Activated T-cell treated with anti-CD3 and anti-CD28 coated beads for 1 hour (primary cell): Measurements from ENCODE around the gene DDX10.

Source experiments
- DNase-seq: peaks from one replicate; pipeline ENCODE4 v3.0.0-alpha.2; 2020; ENCODE audit warnings: low read depth

DDX10 gene

DNA sequence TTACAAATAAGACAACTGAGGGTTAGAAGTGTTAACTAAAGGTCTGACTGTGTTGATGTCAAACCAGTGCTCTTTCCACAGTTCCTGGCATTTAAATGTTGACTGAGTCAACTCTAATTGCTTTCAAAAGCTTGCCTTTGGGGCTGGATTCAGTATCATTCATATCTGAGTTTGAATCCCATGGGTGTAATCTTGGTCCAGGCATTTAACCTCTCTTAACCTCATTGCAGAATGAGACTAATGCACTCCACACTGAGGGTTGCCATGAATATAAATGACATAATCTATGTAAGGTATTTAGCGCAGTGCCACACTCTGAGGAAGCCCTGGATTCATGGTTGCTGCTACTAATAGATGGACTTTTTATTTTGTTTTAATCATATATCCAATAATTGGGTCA, 274.3 kb downstream of the DDX10 start:
- DNase-seq, result no peak

DNA sequence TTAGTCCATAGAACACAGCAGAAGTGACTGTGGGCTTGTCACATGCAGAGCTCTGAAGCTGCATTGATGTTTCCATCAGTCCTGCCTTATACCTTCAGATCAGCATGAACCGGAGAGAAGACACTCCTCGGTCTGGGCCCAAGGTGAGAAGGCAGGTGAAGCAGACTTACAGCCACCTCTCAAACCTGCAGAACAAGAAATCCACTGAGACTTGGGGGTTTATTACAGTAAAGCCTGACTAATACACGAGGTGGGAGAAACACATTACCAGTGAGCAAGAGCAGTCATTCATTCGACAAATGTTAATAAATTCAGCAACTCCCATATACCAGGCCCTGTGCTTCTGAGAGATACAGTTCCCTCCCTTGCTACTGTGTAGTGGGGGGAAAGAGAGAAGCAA, 279.0 kb downstream of the DDX10 start:
- DNase-seq, result no peak

DNA sequence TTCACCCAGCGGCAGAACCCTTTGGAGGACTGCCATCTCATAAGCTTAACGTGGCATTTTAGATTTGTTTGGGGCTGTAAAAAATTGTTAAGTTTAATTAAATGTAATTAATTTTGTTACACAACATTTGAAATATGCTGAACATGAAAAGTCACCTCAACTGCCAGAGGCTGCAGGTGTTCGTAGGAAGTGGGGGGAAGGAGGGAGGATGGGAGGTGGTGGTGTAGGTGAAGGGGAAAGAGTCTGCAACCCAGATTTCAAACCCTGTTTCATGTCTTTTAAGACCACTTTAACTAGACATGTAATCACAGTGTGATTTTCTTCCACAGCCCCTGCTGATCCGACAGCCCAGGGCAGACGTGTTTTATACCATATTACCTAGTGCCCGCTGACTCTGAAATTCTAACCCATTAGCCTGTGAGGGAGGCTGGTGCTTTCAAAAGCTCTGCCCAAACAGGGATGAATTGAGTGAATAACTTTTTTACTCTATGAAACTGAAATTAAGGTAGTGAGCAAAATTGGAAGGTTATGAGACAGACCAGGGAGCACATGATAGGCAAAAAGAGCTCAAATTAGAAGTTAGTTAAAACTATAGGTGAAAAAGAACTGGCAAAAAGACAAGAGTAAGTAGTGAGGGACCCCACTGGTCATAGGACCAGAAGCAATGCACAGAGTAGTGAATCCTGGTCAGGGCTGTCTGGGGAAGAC, 279.8 kb downstream of the DDX10 start:
- DNase-seq, result no peak

DNA sequence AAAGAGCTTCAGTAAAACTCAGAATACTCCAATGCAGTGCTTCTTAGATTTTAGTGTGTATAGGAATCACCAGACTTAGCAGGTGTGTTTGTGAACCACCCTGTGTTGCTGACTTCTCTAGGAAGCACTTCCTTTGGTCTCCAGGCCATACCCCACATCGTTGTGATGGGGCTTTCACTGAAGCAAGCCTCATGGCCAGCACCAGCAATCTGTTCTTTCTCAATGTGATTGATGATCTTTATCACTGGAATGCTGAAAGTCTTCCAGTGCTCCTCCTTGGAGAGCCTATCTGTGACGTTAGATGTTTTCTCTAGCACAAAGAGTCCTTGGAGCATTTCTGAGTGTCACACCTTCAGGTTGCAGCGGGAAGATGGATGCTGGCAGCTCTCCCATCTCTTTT, 280.5 kb downstream of the DDX10 start:
- DNase-seq, result no peak

DNA sequence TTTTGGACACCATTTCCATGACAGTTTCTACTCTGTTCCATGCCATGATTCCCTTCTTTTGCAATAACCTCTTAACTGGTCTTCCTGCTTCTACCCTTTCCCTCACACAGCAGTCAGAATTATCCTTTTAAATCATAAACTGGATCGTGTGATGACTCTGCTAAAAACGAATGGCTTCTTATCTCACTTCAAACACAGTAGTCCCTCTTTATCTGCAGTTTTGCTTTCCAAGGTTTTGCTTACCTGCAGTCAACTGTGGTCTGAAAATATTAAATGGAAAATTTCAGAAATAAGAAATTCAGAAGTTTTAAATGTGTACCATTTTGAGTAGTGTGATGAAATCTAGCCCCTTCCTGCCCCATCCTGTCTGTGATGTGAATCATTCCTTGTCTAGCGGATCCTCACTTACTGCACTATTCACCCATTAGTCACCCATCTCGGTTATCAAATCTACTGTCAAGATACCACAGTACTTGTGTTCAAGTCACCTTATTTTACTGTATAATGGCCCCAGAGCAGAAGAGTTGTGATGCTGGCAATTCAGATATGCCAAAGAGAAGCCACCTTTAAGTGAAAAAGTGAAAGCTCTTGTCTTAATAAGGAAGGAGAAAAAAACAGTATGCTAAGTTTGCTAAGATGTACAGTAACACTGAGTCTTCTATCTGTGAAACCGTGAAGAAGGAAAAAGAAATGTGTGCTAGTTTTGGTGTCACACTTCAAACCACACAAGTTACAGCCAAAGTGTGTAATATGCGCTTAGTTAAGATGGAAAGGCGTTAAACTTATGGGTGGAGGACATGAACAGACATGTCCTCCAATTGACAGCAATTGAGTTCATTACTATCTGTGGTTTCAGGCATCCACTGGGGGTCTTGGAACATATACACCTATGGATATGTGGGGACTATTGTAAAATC, 283.0 kb downstream of the DDX10 start:
- no peak for DNase-seq

DNA sequence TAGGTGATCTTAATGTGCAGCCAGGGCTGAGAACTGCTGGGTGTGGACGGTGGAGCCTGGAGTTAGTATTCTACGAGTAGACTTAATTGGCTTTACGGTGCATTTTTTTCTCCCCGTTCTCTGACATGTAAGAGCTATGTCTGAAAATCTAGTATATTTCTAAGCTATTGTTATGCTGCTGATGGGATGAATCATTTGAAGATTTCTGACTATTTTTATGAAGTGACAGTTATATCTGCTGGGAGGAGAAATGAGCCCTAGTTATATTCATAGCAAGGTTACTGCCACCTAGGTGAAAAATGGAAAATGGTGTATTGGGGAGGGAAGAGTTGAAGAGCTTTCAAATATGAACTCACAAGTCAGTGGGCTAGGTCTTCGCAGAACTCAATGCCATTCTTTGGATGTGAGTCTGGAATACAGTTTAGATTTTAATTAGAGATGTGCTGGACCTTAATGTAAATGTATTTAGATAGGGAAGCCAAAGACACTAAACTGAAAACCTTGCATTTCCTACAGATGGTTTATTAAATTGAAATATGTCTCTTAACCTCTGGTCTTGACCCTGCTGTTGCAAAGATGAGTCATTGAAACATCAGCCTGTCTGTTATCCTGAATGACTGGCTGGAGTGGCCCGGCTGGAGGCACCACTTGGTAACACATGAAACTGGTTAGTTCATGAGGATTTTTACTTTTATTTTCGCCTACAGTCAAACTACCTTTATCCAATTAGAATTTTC, 293.7 kb downstream of the DDX10 start:
- DNase-seq, result no peak

DNA sequence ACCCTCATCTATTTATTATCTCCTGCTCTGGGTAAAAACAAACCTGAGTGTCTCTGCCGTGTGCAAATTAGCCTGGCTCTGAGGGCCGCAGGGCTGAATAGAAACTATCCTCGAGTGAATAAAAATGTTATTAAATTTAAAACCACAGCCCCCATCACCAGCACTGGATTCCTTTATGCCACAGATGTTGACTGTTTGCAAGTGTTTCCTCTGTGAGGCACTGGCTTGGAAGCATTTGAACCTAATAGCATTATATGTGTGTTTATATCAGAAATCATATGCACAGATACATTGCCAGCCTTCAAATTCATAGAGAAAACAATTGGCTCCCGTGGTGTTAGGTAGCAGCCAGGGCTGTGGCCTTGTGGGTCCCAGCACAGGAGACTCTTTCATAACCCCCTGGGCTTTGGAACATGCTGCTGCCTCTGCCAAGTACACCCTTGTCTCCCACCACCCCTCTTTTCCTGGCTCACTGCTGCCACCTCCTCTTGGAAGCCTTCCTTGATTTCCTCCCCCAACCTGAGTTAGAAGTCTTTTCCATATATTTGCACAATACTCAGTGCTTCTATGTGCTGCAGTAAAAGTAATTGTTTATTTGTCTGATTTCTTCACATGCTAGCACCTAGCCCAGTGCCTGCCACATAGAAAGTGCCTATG, 294.4 kb downstream of the DDX10 start:
- no peak for DNase-seq

DNA sequence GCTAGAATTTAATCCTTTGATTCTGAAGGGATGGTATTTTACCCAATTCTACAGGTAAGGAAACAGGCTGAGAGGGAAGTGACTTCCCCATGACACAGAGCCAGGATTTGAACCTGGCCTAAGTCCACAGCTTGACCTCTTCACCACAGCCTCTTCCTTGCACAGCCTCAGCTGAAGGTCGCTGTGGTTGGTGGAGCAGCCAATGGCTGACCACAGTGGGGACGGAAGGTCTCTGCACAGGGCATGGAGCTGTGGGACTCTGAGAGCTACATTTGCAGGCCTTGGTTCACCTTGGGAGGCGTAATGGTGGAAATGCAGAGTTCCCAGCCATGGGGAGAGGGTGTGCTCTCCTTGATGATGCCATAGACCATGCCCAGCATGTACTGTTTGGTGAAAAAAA, 295.0 kb downstream of the DDX10 start:
- no peak for DNase-seq

DNA sequence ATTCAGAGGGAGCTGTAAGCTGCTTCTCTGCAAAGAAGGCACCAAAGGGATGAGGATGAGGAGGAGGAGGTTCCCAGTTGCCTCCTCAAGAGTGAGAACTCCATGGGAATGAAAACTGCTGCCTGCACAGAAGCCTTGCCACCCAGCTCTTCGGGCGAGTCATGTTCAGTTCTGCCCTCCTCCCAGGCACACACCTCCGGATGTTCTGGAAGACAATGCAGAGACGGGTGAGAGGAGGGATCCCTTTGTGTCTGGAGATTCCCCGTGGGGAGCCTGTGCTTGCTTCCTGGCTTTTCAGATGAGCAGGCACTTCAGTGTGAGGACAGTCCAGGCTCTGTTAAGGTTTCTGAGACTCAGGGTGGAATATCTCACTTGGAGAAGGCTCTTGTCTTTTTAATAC, 295.6 kb downstream of the DDX10 start:
- DNase-seq, result no peak

DNA sequence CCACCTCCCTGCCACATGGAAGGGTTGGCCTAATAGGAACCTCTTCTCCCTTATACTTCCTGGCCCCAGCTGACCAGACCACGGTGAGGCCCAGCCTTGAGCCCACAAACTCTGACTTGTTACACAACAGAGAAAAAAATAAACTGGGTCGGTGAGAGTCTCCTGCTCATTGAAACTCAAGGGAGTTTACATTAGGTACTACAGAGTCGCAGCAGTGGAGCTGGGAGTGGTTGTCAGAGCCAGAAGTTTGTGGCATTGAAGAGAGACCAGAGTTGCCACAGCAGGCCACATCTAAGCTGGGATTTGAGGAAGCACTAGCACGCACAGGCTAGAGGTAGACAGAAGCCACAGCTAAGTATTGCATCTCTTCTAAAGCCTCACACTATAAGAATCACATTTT, 296.2 kb downstream of the DDX10 start:
- no peak for DNase-seq

DNA sequence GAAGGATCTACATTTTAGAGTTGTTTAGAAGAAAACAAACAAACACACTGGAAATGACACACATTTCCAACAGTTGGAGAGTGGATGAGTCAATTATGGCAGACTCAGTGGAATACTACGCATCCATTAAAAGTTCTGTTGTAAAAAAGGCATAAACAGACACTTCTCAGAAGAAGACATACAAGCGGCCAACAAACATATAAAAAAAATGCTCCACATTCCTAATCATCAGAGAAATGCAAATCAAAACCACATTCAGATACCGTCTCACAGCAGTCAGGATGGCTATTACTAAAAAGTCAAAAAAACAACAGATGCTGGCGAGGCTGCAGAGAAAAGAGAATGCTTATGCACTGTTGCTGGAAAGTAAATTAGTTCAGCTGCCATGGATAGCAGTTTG, 298.2 kb downstream of the DDX10 start:
- no peak for DNase-seq

DNA sequence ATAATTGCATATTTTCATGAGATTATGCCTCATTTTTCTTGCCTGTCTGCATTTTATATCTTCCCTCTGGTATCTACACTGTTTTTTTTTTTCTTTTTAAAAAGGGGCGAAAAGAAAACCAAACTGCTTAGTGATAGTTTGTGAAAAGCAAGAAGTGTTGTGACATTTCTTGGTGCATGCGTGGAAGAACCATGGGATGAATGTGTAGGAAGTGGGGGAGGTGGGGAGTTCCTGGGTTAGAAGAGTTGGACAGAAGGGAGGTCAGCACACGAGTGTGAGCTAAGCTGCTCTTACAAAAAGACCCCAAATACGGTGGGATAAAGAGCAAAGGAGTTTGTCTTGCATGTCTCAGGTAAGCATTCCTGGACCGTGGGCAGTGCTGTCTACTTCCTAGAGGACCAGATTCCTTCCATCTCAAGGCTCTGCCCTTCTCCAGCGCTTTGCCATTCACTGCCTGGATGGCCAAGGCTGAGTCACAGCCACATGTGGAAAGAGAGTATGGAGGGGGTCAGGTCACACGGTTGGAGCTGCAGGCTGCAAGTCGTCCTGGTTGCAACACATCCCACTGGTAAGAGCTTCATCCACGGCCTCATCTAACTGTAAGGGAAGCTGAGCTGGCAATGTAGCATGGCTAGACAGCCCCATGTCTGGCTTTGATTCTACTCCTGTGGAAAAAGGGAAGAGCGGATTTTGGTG, 300.6 kb downstream of the DDX10 start:
- no peak for DNase-seq

DNA sequence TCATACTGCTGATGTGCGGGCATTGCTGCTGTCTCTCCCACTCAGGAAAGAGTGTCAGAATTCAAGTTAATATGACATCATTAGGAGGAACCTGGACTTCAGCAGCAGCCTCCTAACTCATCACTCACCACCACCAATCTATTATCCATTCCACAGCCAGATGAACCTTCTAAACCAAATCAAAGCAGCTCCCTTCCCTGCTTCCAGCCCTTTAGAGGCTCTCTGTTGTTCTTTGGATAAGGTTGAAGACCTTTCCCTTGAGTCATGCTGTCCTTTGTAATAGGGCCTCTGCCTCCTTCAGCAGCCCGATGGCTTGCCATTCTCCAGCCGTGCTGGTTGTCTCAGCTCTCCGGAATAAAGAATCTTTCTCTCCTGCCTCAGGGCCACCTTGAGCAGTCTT, 301.3 kb downstream of the DDX10 start:
- no peak for DNase-seq

DNA sequence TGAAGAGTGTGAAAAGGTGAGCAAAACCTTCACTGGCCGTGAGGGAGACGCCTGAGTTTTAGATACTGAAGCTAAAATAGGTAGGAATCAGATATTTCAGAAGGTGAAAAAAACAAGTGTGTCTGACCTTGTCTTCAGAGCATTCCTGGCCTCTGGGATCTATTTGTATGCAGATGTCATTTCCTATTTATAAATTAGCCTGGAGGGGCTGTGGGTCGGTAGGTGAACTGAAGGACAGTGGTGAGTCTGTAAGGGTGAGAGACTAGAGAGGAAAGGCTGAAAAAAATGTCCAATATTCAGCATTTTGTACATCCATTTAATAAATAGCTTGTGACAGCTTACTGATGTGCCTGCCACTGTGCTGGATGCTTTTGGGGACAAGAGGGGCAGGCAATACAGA, 302.1 kb downstream of the DDX10 start:
- no peak for DNase-seq

DNA sequence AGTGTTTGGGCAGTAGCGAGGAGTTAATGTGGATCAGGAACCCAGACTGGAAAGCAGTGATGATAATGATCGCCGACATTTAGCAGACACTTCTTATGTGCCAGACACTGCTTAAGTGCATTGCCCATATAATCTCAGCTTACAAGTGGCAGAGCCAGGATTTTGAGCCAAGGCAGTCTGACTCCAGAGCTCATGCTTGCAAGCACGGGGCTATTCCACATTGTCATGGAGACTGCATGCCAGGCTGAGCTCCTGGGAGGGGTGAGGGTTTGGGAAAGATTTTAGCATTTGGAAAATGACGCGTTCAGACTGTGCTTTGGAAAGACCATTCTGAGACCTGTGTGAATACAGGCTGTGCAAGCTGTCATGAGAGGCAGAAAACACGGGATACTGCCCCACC, 302.7 kb downstream of the DDX10 start:
- no peak for DNase-seq

DNA sequence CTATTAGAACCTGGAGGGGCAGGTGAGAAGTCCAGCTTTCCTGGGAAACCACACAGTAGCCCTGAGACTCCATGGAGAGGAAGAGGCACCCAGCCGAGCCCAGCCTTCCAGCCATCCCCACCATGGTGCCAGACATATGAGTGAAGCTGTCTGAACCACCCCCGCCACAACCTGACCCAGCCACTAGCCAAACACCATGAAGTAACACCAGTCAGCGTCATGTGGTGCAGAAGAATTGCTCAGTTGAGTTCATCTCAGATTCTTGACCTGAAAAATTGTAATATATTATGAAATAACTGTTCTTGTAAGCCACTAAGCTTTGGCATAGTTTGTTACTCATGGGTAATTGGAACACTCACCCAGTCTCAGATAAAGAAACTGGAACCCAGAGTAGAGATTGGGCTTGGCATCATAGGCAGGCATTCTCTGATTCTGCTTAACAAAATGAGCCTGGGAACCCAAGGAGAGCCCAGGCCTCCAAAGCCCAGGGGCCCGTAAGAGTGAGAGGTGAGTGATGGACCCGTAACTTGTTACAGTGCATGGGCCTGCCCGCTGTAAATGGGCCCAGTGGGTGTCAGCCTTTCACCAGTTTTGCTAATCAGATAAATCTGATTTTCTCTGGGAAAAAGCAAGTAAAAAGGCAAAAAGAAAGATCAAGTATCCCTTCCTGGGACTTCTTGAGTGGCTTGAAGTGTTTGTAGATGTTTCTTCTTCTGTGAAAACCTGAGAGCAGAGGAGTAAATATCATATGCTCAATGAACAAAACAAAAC, 305.5 kb downstream of the DDX10 start:
- no peak for DNase-seq

DNA sequence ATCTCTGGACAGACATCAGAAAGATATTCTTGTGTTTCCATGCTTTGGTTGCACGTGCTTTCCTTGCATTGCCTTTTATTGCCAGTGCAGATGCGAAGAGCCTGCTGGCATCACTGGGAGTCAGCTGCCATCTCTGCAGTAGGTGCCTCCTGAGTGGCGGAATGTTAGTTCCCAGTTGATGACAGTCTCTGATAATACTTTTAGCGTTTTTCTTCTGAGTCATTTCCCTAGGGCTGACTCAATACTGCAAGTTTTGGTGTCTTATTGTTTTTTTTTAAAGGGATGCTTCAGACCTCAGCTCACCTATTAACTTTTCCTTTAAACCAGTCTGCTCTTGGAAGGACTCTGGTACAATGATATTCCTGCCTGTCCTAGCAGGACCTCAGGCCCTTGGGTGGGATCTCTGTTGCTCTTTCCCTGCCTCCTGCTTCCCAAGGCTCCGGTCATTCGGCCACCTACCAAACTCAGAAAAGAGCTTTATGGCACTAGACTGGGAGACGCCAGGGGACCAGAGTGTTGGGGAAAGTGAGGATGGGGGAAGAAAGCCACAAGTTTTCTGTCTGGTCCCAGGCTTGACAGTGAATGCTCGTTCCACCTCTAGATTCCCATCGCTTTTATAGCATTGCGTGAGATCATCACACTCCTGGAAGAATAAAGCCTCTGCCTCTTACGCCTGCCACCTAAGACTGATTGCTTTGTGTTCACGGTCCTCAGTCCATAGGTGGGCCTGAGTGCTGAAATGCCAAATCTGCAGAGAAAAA, 308.7 kb downstream of the DDX10 start:
- no peak for DNase-seq

DNA sequence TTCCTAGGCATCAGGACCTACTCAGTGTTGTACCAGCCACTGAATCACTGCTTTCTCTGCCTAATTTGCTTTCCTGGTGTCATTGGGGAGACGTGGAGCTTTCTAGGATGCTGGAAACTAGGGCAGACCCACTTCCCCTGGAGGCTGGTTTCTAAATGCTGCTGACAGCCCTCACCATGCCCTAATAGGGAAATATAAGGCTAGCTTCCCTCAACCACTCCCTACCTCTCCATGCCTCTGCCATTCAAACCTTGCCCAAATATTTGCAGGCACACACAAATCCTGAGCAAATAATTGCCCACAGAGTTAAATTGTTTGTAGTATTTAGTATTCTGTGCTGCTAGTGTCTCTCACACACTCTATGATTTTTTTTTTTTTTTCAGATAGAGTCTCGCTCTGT, 310.2 kb downstream of the DDX10 start:
- no peak for DNase-seq

DNA sequence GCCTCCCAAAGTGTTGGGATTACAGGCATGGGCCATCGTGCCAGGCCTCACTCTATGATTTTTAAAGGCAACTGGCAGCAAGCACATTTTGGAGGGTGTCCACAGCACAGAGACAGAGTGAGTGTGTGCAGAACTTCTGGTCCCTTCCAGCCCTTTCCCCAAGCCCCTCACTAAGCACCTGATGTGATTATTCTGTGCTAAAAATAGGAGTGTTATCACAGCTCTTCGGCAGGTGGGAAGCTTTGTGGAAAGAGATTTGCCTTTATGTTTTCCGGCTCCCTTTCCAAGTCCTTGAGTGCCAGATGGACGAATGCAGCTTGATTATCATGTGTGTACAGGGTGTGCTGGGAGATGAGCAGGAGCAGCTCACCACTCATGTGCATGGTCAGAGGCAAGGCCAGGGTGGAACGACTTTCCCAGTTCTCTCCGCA, 310.8 kb downstream of the DDX10 start:
- DNase-seq, result no peak
